ENCODE data around the gene ARHGAP12.

DNA sequence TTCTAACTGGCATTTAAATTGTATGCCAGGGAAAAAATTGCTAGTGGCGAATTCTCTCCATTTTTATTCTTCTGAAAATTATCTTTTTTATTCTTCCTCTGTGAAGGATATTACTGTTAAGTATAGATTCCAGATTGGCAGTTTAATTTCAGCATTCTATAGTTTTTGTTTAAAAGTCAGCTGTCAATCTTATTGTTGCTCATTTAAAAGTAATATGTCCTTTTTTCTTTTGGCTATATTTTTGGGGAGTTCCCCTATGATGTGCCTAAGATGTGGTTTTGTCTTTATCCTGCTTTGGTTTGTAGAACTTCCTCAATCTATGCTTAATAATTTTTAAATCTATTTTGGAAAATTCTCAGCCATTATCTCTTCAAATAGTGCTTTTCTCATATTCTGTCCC lies 135.9 kb downstream of the ARHGAP12 start:
- no peak for TF ChIP-seq EZH2 (IDR thresholded peaks at IDR 0.05)
- TF ChIP-seq POLR2AphosphoS5 (IDR thresholded peaks at IDR 0.05; ENCODE audit: borderline replicate concordance, low read depth, low read length), result no peak
